BE2C (cell line): ENCODE results near the gene UBLCP1.

Experiments used
- DNase-seq: peaks from one replicate; pipeline ENCODE4 v3.0.0-alpha.2; 2020
- H3K27me3 ChIP-seq: fragments of 250-450 bp; sonication (Bioruptor Pico); 2 replicates; pipeline ENCODE4 v1.5.1; 2020; ENCODE audit warnings: mild to moderate bottlenecking
- H3K36me3 ChIP-seq: fragments of 250-450 bp; sonication (Bioruptor Pico); 2 replicates; pipeline ENCODE4 v1.5.1; 2020; ENCODE audit warnings: mild to moderate bottlenecking
- H3K4me1 ChIP-seq: fragments of 250-450 bp; sonication (Bioruptor Pico); 2 replicates; pipeline ENCODE4 v1.5.1; 2020
- H3K4me3 ChIP-seq: 2 replicates; pipeline ENCODE4 v1.5.1; 2011; ENCODE audit warnings: low read depth, low read length
- H3K9me3 ChIP-seq: fragments of 250-450 bp; sonication (Bioruptor Pico); 2 replicates; pipeline ENCODE4 v1.5.1; 2020
- TF ChIP-seq, protein P1 (sequence below): IDR thresholded peaks from 2 replicates; pipeline ENCODE4 v1.5.1; 2012; ENCODE audit warnings: mild to moderate bottlenecking, low read depth, low read length

UBLCP1 gene

GRCh38 chr5:159324102-159324755 lies 61.1 kb downstream of the UBLCP1 start:
- H3K4me1 ChIP-seq, result peaks cover 7% of the 10 kb centered on the region; the same call in 1 of the 2 replicates
- DNase-seq, result no peak
- H3K27me3 ChIP-seq, result peaks cover 6% of the 10 kb centered on the region
- no peaks in the 10 kb centered on the region for H3K9me3 ChIP-seq
- H3K4me3 ChIP-seq, result no peak overlapping the region
- TF ChIP-seq, protein P1, sequence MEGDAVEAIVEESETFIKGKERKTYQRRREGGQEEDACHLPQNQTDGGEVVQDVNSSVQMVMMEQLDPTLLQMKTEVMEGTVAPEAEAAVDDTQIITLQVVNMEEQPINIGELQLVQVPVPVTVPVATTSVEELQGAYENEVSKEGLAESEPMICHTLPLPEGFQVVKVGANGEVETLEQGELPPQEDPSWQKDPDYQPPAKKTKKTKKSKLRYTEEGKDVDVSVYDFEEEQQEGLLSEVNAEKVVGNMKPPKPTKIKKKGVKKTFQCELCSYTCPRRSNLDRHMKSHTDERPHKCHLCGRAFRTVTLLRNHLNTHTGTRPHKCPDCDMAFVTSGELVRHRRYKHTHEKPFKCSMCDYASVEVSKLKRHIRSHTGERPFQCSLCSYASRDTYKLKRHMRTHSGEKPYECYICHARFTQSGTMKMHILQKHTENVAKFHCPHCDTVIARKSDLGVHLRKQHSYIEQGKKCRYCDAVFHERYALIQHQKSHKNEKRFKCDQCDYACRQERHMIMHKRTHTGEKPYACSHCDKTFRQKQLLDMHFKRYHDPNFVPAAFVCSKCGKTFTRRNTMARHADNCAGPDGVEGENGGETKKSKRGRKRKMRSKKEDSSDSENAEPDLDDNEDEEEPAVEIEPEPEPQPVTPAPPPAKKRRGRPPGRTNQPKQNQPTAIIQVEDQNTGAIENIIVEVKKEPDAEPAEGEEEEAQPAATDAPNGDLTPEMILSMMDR, result no peak
- H3K36me3 ChIP-seq, result no peaks in the 10 kb centered on the region

DNA sequence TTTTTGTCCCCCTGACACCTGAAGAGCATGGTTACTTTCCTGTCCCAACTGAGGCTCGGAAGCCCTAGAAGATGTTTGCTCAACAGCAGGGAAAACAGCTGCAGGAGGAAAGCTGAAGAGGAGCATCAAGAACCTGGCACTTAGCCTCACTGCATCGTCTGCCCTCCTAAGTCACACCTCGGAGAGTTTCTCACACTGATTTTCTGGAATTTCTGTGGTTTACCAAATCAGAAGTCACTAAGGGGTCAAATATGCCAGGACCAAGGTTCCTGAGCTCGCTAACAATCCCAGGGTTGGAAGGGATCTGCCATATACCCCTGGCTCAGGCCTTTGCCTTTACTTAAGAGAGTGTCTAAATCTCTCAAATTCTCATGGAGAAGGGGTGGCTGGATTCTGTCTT lies 61.9 kb downstream of the UBLCP1 start:
- peaks cover 5% of the 10 kb centered on the region; the same call in 1 of the 2 replicates for H3K4me1 ChIP-seq
- TF ChIP-seq, protein P1, result no peak
- no peak for DNase-seq
- no peaks in the 10 kb centered on the region for H3K9me3 ChIP-seq
- H3K4me3 ChIP-seq, result no peak overlapping the region
- H3K27me3 ChIP-seq, result peaks cover 6% of the 10 kb centered on the region
- H3K36me3 ChIP-seq, result no peaks in the 10 kb centered on the region

GRCh38 chr5:159330131-159330800 lies 67.2 kb downstream of the UBLCP1 start, which contains the start of gene IL12B:
Gene IL12B (minus strand): TSS chr5:159330487. CDS start chr5:159326782, 3,705 bp downstream.
- TF ChIP-seq, protein P1, result no peak
- no peaks in the 10 kb centered on the region for H3K9me3 ChIP-seq
- peaks cover 28% of the 10 kb centered on the region for H3K27me3 ChIP-seq
- H3K4me1 ChIP-seq, result no peaks in the 10 kb centered on the region
- H3K36me3 ChIP-seq, result no peaks in the 10 kb centered on the region
- H3K4me3 ChIP-seq, result peak within 1 kb of the TSS; percentile 51
- peak; percentile 18 for DNase-seq

DNA sequence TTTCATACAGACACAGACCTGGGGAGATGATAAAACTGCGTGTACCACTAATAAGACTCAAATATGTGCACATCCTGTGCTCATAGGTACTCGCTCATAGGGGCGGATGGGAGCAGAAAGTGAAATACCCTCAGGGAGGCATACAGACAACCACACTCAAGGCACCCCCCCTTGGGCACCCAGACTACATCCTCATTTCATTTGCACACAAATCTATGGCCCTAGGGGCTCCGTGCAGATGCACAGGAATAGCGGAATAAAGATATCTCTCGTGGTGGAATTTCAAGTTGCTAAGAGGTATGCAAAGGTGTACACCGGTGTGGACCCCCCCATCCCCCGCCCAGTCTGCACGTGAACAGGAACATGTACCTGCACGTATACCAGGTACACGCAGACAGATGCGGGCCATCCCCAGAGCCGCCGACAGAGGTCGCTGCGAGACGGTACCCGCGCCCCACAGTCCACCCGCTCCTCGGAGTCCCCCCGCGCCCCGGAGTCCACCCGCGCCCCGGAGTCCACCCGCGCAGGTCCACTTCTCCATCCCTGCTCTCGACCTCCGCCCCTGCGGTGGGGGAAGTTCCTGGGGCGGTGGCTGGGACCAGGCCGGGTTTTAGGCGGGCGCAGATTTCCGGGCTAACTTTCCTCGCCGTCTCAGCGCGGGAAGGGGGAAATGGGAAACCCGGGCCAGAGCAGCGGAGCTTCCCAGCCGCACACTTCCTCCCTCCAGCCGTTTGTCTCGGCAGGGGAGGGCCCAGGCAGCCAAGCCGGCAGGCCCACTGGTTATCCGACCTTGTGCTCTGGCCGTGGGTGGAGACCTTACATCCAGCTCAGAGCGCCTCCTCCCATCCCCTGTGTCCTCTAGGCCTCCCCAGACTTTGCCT lies 68.2 kb downstream of the UBLCP1 start:
- DNase-seq, result peak; percentile 68
- H3K36me3 ChIP-seq, result no peaks in the 10 kb centered on the region
- TF ChIP-seq, protein P1, result peak; percentile 74
- peaks cover 27% of the 10 kb centered on the region for H3K27me3 ChIP-seq
- peak overlapping the region; percentile 51 for H3K4me3 ChIP-seq
- H3K9me3 ChIP-seq, result no peaks in the 10 kb centered on the region
- no peaks in the 10 kb centered on the region for H3K4me1 ChIP-seq

- no peaks in the 10 kb centered on the region for H3K36me3 ChIP-seq
- no peak overlapping the region for H3K4me3 ChIP-seq
- H3K9me3 ChIP-seq, result no peaks in the 10 kb centered on the region
- TF ChIP-seq, protein P1, result no peak
- no peaks in the 10 kb centered on the region for H3K4me1 ChIP-seq
- no peak for DNase-seq
- H3K27me3 ChIP-seq, result peaks cover 22% of the 10 kb centered on the region
These were observed 69.9 kb downstream of the UBLCP1 start for GRCh38 chr5:159332800-159333544.
